H1 (cell line): Measurements from ENCODE around the gene FBXW2. TPM values are rescaled to one million over a fixed set of nuclear protein-coding genes. Genes with fewer than 3 reads are reported as not detected.

Source experiments
- EZH2 ChIP-seq: fragments of 200-600 bp; sonication (generic); IDR thresholded peaks from 2 replicates; pipeline ENCODE4 v1.7.1; 2012; ENCODE audit warnings: low read depth, mild to moderate bottlenecking, moderate library complexity, low read length, inconsistent platforms; ENCODE audit not compliant: severe bottlenecking
- MAX ChIP-seq: IDR thresholded peaks from 2 replicates; pipeline ENCODE4 v1.6.1; 2012; ENCODE audit warnings: inconsistent platforms
- polyA plus RNA-seq, 7 experiments: library from polyadenylated mRNA; depleted of rRNA in 3 of 7; stranded (reverse) in 5 of 7; unstranded in 2 of 7; fragments of >200 nt in 5 of 7; fragments of 200-250 nt in 2 of 7; gene quantifications; 1 replicate in 5 of 7; 2 replicates in 1 of 7; 4 replicates in 1 of 7; pipeline versions ENCODE4 v1.2.1 to v1.2.3, GENCODE V29; 2011 to 2013; ENCODE audit warnings: missing spikeins in 2 of 7, mixed read lengths in 2 of 7
- total RNA-seq: library from RNA; stranded (reverse); fragmentation: NEBNext Ultra II Directional; extraction: Animal tissue kit (Norgen Biotek cat#: 25700); gene quantifications from 2 replicates; pipeline ENCODE4 v1.2.1, GENCODE V29; 2021

The FBXW2 gene
- total and polyA plus RNA-seq, 2 of the 8 experiments (the other 6 are each of a cell fraction or from before 2014, with no cell fraction given), result 19.2 to 65.3 TPM

- no peak for TF ChIP-seq MAX
- no peak for TF ChIP-seq EZH2
- TF ChIP-seq, all 59 proteins: peak for 0
These were observed 36.7 kb downstream of the FBXW2 start (continued) for GRCh38 chr9:120756531-120756930.
